ENCODE results near the gene COL18A1. TPM values are rescaled to one million over a fixed set of nuclear protein-coding genes. Genes with fewer than 3 reads are reported as not detected.
"Not testable (repeated sequence)": the region's sequence is repeated elsewhere in the genome, so short reads cannot be mapped to it uniquely, and the experiment has no call there.

COL18A1 gene
- total RNA-seq (2014; rRNA removed; shearing (Covaris generic)) = 202 and 347 TPM in 2 replicates

GRCh38 chr21:45404730-45405270, at the start of gene COL18A1:
TSS of gene COL18A1 (plus strand) at chr21:45405165. CDS start at chr21:45405231, 66 bp downstream.
- DNase-seq (ENCODE audit: low read depth) = peak; percentile 50

GRCh38 chr21:45355573-45355972, 49.4 kb upstream of the COL18A1 start:
- DNase-seq (ENCODE audit: low read depth) = no peak

- no peak for DNase-seq (ENCODE audit: low read depth)
Observed at GRCh38 chr21:45356251-45356650, 48.7 kb upstream of the COL18A1 start.

GRCh38 chr21:45356653-45357435, 48.1 kb upstream of the COL18A1 start:
- DNase-seq (ENCODE audit: low read depth) = no peak

- DNase-seq (ENCODE audit: low read depth) = no peak
Observed at GRCh38 chr21:45357436-45358260, 47.3 kb upstream of the COL18A1 start.

- no peak for DNase-seq (ENCODE audit: low read depth)
Observed at GRCh38 chr21:45358261-45358670, 46.7 kb upstream of the COL18A1 start.

- DNase-seq (ENCODE audit: low read depth) = no peak
Observed at GRCh38 chr21:45358711-45359310, 46.2 kb upstream of the COL18A1 start.

- no peak for DNase-seq (ENCODE audit: low read depth)
Observed at GRCh38 chr21:45359451-45360217, 45.3 kb upstream of the COL18A1 start.

GRCh38 chr21:45361033-45361997, 43.6 kb upstream of the COL18A1 start:
- no peak for DNase-seq (ENCODE audit: low read depth)

GRCh38 chr21:45362077-45362747, 42.8 kb upstream of the COL18A1 start:
- no peak for DNase-seq (ENCODE audit: low read depth)

- DNase-seq (ENCODE audit: low read depth) = no peak
Observed at GRCh38 chr21:45362748-45363145, 42.2 kb upstream of the COL18A1 start.

GRCh38 chr21:45363272-45363671, 41.7 kb upstream of the COL18A1 start:
- not testable (repeated sequence) for DNase-seq (ENCODE audit: low read depth)

- DNase-seq (ENCODE audit: low read depth) = peak; percentile 100
Observed at GRCh38 chr21:45363921-45364467, 41.0 kb upstream of the COL18A1 start.

GRCh38 chr21:45364468-45365185, 40.3 kb upstream of the COL18A1 start:
- DNase-seq (ENCODE audit: low read depth) = peak; percentile 92

GRCh38 chr21:45365186-45365607, 39.8 kb upstream of the COL18A1 start:
- DNase-seq (ENCODE audit: low read depth) = no peak

GRCh38 chr21:45365608-45366241, 39.2 kb upstream of the COL18A1 start:
- peak; percentile 97 for DNase-seq (ENCODE audit: low read depth)

GRCh38 chr21:45366476-45366875, 38.5 kb upstream of the COL18A1 start:
- no peak for DNase-seq (ENCODE audit: low read depth)

- DNase-seq (ENCODE audit: low read depth) = peak; percentile 99
Observed at GRCh38 chr21:45366931-45367401, 38.0 kb upstream of the COL18A1 start.
